ENCODE data around the gene PTPRK. TPM values are rescaled to one million over a fixed set of nuclear protein-coding genes. Genes with fewer than 3 reads are reported as not detected.
"Not testable (repeated sequence)": the region's sequence is repeated elsewhere in the genome, so short reads cannot be mapped to it uniquely, and the experiment has no call there.

The PTPRK gene
- total RNA-seq, 4 donors from 2014 or later = 88.0 to 187 (median 136) TPM

DNA sequence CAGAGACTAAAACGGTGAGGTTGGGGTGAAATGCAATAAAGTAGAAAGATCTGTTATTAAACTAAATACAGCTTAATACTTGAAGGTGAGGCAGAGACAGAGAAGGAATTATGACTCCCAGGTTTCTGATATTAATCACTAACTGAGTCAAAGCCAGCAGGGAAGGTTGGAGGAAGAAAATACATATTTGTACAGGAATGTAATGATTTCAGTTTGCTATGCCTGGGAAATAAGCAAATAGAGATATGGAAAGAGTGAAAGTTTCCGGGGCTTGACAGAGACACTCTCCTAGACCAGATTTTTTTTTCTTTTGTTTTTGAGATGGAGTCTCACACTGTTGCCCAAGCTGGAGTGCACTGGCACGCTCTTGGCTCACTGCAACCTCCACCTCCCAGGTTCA is 76.8 kb downstream of the PTPRK start:
- no peak overlapping the region for H3K27ac ChIP-seq
- 76 to 80% methylated on average over 3 of the region's 3 CpGs for WGBS, 2 donors (ENCODE audit: low coverage in 1 of 2)
- in situ Hi-C loops (cut with MboI; ENCODE audit: low pct_ligation_motif_present in 1 of 4, low pct_unique_long_range_greater_than_20kb in 1 of 4, low sequenced_read_pairs in 3 of 4) = no loop called here

GRCh38 chr6:128439627-128440026 is 80.8 kb downstream of the PTPRK start:
- TF ChIP-seq, protein P1, sequence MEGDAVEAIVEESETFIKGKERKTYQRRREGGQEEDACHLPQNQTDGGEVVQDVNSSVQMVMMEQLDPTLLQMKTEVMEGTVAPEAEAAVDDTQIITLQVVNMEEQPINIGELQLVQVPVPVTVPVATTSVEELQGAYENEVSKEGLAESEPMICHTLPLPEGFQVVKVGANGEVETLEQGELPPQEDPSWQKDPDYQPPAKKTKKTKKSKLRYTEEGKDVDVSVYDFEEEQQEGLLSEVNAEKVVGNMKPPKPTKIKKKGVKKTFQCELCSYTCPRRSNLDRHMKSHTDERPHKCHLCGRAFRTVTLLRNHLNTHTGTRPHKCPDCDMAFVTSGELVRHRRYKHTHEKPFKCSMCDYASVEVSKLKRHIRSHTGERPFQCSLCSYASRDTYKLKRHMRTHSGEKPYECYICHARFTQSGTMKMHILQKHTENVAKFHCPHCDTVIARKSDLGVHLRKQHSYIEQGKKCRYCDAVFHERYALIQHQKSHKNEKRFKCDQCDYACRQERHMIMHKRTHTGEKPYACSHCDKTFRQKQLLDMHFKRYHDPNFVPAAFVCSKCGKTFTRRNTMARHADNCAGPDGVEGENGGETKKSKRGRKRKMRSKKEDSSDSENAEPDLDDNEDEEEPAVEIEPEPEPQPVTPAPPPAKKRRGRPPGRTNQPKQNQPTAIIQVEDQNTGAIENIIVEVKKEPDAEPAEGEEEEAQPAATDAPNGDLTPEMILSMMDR (IDR thresholded peaks at IDR 0.05) = no peak
- TF ChIP-seq EP300 (IDR thresholded peaks at IDR 0.05; ENCODE audit: low read depth) = no peak
- no peak for TF ChIP-seq POLR2A (IDR thresholded peaks at IDR 0.05)
- TF ChIP-seq POLR2AphosphoS5 (IDR thresholded peaks at IDR 0.05) = no peak
- Histone ChIP-seq H3K9me3 (no peaks in the 10 kb centered on the region), H3K36me3 (no peaks in the 10 kb centered on the region), H3K27ac (no peak overlapping the region), H3K4me1 (no peaks in the 10 kb centered on the region), H3K4me3 (no peak overlapping the region), H3K27me3 (no peaks in the 10 kb centered on the region)
- intact Hi-C loops (cut with DNase I; ENCODE audit: low total_unique reads) (no loop called here), in situ Hi-C loops (cut with MboI; ENCODE audit: low pct_ligation_motif_present in 1 of 4, low pct_unique_long_range_greater_than_20kb in 1 of 4, low sequenced_read_pairs in 3 of 4) (no loop called here)
- DNase-seq = no peak

More for the DNA sequence above, 76.8 kb downstream of the PTPRK start:
- no peak for TF ChIP-seq POLR2A (IDR thresholded peaks at IDR 0.05)
- no peak for TF ChIP-seq POLR2AphosphoS5 (IDR thresholded peaks at IDR 0.05)
- no peak for TF ChIP-seq EP300 (IDR thresholded peaks at IDR 0.05; ENCODE audit: low read depth)
- TF ChIP-seq, protein P1 (IDR thresholded peaks at IDR 0.05) = no peak
- Histone ChIP-seq H3K36me3 (no peaks in the 10 kb centered on the region), H3K4me3 (no peak overlapping the region), H3K4me1 (no peaks in the 10 kb centered on the region), H3K9me3 (no peaks in the 10 kb centered on the region), H3K27me3 (no peaks in the 10 kb centered on the region)
- intact Hi-C loops (cut with DNase I; ENCODE audit: low total_unique reads) = no loop called here
- no peak for DNase-seq

GRCh38 chr6:128438393-128438792 is 82.0 kb downstream of the PTPRK start:
- Histone ChIP-seq H3K27ac (no peak overlapping the region), H3K27me3 (no peaks in the 10 kb centered on the region), H3K4me3 (no peak overlapping the region), H3K36me3 (no peaks in the 10 kb centered on the region), H3K9me3 (no peaks in the 10 kb centered on the region), H3K4me1 (no peaks in the 10 kb centered on the region)
- no peak for DNase-seq
- intact Hi-C loops (cut with DNase I; ENCODE audit: low total_unique reads) (no loop called here), in situ Hi-C loops (cut with MboI; ENCODE audit: low pct_ligation_motif_present in 1 of 4, low pct_unique_long_range_greater_than_20kb in 1 of 4, low sequenced_read_pairs in 3 of 4) (no loop called here)
- TF ChIP-seq, protein P1 (IDR thresholded peaks at IDR 0.05) = no peak
- TF ChIP-seq POLR2AphosphoS5 (IDR thresholded peaks at IDR 0.05) = no peak
- no peak for TF ChIP-seq EP300 (IDR thresholded peaks at IDR 0.05; ENCODE audit: low read depth)
- TF ChIP-seq POLR2A (IDR thresholded peaks at IDR 0.05) = no peak

DNA sequence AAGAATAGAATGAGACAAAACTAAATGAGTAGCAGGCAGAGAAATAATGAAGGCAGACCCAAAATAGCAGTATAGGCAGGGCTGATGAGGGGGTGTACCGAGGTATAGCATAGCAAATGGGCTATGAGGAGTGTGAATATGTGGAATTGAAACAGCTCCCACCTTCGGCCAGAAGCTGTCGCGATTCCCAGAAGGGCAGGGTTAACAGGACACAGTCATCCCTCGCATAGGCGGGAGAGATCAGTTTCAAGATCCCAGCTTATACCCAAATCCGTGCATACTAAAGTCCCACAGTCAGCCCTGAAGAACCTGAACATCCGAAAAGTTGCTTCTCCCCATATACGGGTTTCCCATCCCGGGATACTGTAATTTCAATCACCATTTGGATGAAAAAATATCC is 82.7 kb downstream of the PTPRK start:
- WGBS, 2 donors (ENCODE audit: low coverage in 1 of 2) = 92 to 93% methylated on average over 3 to 10 of the region's 10 CpGs
- Histone ChIP-seq H3K27me3 (no peaks in the 10 kb centered on the region), H3K4me1 (no peaks in the 10 kb centered on the region), H3K27ac (no peak overlapping the region), H3K36me3 (no peaks in the 10 kb centered on the region), H3K9me3 (no peaks in the 10 kb centered on the region), H3K4me3 (no peak overlapping the region)
- no peak for DNase-seq
- intact Hi-C loops (cut with DNase I; ENCODE audit: low total_unique reads) (no loop called here), in situ Hi-C loops (cut with MboI; ENCODE audit: low pct_ligation_motif_present in 1 of 4, low pct_unique_long_range_greater_than_20kb in 1 of 4, low sequenced_read_pairs in 3 of 4) (no loop called here)
- TF ChIP-seq POLR2AphosphoS5 (IDR thresholded peaks at IDR 0.05) (no peak), EP300 (IDR thresholded peaks at IDR 0.05; ENCODE audit: low read depth) (no peak), POLR2A (IDR thresholded peaks at IDR 0.05) (no peak)
- TF ChIP-seq, protein P1 (IDR thresholded peaks at IDR 0.05) = no peak

- intact Hi-C loops (cut with DNase I; ENCODE audit: low total_unique reads); H3K4me3 ChIP-seq; H3K27ac ChIP-seq; H3K9me3 ChIP-seq; H3K4me1 ChIP-seq; H3K36me3 ChIP-seq; H3K27me3 ChIP-seq; in situ Hi-C loops (cut with MboI; ENCODE audit: low pct_ligation_motif_present in 1 of 4, low pct_unique_long_range_greater_than_20kb in 1 of 4, low sequenced_read_pairs in 3 of 4); DNase-seq: not testable (repeated sequence)
- WGBS, 2 donors (ENCODE audit: low coverage in 1 of 2) = 78% methylated on average over 1 of the region's 1 CpG; no CpG with 5 or more reads in 1 of the 2 donors
Measured at GRCh38 chr6:128434752-128435151, 85.6 kb downstream of the PTPRK start.

Measured in transverse colon (tissue), 4 donors.